Activated T-cell treated with anti-CD3 and anti-CD28 coated beads for 24 hours (primary cell): ENCODE measurements around the gene LCN2.

Source experiments
- DNase-seq: peaks from one replicate; pipeline ENCODE4 v3.0.0-alpha.2; 2020; ENCODE audit warnings: low read depth

The LCN2 gene

GRCh38 chr9:128150594-128151308 lies 1.5 kb downstream of the LCN2 start:
- no peak for DNase-seq

- DNase-seq, result no peak
Observed at GRCh38 chr9:128151309-128152132, 2.3 kb downstream of the LCN2 start.

- no peak for DNase-seq
Observed at GRCh38 chr9:128152133-128153059, 3.1 kb downstream of the LCN2 start.

- no peak for DNase-seq
Observed at GRCh38 chr9:128153060-128153946, 4.0 kb downstream of the LCN2 start.

DNA sequence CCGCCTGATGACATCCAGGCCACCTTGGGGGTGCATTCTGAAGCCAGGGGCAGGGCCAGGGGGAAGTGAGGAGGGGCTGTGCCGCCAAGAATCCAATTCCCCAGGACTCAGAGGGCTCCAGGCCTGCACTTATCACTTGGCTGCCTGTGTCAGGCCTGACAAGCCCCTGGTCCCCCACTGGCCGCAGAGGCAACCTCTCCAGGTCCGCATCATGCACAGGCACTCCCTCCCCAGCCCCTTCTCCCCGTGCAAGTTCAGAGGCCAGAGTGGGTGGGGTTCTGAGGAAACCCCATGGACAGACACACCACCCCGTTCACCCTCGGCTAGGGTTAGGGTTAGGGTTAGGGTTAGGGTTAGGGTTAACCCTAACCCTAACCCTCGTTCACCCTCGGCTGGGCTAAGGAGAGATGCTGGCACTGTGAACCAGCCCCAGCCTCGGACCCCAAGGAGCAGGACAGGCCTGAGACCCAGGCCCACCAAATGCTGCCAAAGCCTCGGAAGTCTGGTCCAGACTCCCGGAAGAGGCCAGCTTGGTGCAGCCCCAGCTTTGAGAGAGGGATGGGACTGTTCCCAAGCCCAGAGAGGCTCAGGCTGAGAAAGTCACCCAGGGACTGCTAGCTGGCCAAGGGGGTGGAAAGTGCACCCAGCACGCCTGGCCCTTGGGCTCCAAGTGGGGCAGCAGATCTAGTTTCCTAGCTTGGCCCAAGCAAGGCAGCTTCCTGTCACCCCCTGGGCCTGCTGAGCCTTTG lies 4.9 kb downstream of the LCN2 start:
- DNase-seq, result no peak

GRCh38 chr9:128155736-128156500 lies 6.7 kb downstream of the LCN2 start:
- no peak for DNase-seq

- DNase-seq, result peak; percentile 13
Observed at GRCh38 chr9:128159522-128159783, 10.2 kb downstream of the LCN2 start.

DNA sequence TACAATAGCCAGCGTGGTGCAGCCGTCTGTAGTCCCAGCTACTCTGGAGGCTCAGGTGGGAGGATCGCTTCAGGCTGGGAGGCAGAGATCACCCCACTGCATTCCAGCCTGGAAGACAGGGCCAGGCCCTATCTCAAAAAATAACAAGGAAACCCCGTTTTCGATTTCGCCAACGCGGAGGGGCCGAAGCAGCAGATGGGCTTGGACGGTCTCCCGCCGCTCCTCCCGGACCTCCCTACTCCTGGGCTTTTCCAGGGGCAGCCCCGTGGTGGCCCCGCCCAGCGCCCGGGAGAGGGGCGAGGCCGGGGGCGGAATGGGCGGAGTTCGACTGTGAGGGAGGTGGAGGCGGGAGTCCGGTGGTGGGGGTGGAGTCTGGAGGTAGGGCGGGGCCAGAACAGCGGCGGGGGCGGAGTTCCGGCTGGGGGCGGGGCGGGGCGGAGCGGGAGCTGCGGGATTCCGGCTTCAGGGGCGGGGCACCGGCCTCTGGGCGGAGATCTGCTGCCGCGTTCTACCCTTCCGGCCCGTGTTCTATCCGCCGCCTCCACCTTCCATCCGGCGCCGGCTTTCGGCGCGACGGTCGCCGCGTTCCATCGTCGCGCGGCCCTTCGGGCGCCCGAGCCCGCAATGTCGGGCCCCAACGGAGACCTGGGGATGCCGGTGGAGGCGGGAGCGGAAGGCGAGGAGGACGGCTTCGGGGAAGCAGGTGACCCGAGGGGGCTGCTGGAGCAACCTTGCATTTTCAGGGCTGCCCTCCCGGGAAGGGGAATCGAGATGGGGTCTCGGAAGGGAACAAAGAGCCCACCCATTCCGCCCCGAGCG lies 10.7 kb downstream of the LCN2 start, which contains the start of gene BBLN:
Gene BBLN (plus strand): TSS at position 482 of the 819 bp plus-strand sequence. CDS start 143 bp downstream, at position 625.
- peak; percentile 92 for DNase-seq

DNA sequence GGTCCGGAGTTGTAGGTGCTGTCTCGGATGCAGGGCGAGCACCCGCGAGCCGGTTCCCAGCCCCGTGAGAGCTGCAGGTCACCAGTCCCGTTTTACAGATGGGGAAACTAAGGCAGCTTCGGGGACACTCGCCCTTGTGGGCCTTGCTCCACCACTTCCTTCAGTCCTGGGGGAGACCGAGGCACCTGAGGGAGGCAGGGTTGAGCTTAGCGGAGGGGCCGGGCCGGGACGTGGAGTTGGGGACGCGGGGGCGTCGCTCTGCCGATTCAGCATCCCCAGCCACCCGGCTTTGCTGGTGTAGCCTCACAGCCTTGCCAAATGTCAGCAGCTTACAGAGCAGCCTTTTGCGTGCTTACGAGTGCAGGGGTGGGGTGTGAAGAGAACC lies 11.3 kb downstream of the LCN2 start:
- peak; percentile 37 for DNase-seq

DNA sequence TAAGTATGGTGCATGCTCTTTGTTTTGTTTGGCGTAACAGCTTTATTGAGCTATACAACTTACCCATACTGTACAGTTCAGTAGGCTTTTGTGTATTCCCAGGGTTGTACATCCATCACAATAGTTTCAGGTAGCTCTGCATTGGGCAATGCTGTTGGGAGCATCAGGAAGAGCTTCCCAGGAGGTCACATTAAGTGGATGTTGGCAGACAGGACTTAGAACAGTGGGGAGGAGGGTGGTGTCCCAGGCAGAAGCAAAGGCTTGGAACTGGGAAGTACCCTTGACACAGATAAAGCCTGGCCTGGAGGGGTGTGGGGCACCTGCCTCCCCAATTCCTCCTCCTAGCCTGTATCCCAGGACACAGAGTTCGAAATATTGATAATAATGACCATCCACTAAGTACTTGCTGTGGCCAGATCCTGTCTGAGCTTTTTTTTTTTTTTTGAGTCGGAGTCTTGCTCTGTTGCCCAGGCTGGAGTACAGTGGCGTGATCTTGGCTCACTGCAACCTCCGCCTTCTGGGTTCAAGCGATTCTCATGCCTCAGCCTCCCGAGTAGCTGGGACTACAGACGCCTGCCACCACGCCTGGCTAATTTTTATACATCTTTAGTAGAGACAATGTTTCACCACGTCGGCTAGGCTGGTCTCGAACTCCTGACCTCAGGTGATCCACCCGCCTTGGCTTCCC lies 12.1 kb downstream of the LCN2 start:
- no peak for DNase-seq

- no peak for DNase-seq
Observed at GRCh38 chr9:128162215-128163026, 13.2 kb downstream of the LCN2 start.

DNA sequence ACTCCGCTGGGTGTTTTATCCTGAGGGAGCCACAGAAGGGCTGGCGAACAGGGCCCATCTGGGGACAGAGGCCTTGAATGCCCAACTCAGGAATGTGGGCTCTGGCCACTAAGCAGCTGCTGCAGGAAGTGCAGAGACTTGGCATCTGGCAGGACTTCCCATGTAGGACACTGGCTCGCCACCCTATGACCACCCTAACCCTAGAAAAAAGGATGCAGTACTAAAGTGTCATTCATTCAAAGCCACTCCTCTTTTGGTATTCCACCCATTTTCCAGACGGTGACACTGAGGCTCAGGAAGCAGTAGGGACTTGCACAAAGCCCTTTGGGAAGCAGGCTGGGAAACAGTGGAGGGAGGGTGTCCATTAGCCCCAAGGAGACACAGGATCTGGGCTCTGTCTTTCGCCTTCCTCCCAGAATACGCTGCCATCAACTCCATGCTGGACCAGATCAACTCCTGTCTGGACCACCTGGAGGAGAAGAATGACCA lies 13.8 kb downstream of the LCN2 start:
- DNase-seq, result no peak

- no peak for DNase-seq
Observed at GRCh38 chr9:128163523-128164306, 14.5 kb downstream of the LCN2 start.

DNA sequence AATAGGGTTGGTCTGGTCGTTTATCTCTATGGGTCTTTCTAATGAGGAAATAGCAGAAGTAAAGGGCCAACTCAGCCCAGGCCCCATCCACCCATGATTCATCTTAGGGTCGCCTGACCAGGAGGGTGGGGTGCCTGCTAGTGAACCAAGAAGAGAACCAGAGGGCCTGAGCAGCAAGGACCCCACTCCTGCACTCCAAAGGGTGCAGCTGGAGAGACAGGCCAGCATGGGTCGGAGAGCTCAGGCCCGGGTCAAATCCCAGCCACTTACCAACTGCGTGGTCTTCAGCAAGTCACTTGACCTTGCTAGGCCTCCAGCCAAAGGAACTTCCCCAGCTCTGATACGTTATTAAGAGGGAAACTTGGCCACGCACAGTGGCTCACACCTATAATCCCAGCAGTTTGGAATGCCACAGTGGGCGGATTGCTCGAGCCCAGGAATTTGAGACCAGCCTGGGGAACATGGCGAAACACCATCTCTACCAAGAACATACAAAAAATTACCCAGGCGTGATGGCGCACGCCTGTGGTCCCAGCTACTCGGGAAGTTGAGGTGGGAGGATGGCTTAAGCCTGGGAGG lies 15.1 kb downstream of the LCN2 start:
- no peak for DNase-seq

DNA sequence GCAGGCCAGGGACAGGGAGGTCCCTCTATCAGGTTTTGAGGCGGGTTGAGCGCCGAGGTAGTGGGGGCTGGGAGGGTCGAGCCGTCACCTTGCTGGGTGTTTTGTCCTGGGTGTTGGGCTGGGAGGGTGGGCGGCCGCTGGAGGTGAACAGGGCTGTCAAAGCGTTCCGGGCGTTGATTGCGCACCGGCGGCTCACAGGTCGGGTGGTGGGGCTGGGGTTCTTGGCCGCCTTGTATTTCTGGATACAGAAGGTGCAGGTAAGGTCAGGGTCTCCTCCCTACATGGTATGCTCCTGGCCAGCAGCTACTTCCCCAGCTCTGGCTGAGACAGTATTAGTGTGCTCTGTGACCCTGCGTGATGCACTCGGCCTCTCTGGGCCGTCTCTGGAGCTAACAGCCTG lies 16.9 kb downstream of the LCN2 start:
- no peak for DNase-seq

DNA sequence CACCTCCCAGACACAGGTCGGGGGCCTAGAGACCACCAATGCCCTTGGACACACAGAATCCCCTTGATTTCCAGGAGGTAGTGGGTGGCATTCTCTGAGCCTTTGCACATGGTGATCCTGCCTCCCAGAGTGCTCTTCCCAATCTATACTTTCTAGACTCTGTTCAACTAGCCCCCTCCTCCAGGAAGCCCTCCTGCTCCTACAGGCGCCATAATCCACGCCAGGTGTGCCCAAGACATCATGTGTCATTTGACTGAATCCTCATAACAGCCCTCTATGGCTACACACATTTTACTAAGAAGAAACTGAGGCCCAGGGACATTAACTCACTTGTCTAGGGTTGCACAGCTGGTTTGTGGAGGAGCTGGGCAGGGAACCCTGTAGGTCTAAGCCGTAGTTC lies 18.0 kb downstream of the LCN2 start:
- DNase-seq, result no peak
